Measurements from ENCODE around the gene VPS13A.
A peak's percentile ranks its signal among the peaks of the same experiment; 100 is the strongest.

Gene VPS13A

GRCh38 chr9:77449240-77450084 is 272.1 kb downstream of the VPS13A start:
- TF ChIP-seq ZFX (IDR thresholded peaks at IDR 0.05; ENCODE audit: borderline replicate concordance), result no peak
- TF ChIP-seq, protein P1, sequence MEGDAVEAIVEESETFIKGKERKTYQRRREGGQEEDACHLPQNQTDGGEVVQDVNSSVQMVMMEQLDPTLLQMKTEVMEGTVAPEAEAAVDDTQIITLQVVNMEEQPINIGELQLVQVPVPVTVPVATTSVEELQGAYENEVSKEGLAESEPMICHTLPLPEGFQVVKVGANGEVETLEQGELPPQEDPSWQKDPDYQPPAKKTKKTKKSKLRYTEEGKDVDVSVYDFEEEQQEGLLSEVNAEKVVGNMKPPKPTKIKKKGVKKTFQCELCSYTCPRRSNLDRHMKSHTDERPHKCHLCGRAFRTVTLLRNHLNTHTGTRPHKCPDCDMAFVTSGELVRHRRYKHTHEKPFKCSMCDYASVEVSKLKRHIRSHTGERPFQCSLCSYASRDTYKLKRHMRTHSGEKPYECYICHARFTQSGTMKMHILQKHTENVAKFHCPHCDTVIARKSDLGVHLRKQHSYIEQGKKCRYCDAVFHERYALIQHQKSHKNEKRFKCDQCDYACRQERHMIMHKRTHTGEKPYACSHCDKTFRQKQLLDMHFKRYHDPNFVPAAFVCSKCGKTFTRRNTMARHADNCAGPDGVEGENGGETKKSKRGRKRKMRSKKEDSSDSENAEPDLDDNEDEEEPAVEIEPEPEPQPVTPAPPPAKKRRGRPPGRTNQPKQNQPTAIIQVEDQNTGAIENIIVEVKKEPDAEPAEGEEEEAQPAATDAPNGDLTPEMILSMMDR (IDR thresholded peaks at IDR 0.05), result 0 out of 2 replicates have a peak, but pooled peaks have one; percentile 5
- no peak overlapping the region for H3K27ac ChIP-seq

DNA sequence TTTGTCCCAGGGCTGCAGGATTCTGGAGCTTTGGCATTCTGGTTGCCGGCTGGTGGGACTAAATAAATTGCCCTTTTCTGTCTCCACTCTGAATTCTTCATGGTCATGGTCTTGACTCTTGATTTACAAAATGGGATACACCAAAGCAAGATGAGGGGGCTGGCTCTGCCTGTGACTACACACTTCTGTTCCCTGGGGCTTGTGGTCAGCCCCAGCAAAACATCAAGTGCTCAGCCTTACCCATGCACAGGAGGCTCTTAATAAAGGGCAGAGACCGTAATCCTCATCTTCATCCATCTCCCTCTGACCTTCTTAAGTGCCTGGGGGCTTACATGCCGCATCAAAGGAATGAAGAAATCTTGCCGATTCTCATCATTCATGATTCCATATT is 272.7 kb downstream of the VPS13A start:
- H3K27ac ChIP-seq, result no peak overlapping the region
- no peak for TF ChIP-seq ZFX (IDR thresholded peaks at IDR 0.05; ENCODE audit: borderline replicate concordance)
- TF ChIP-seq, protein P1 (IDR thresholded peaks at IDR 0.05), result no peak

GRCh38 chr9:77451507-77451906 is 274.2 kb downstream of the VPS13A start:
- no peak for TF ChIP-seq ZFX (IDR thresholded peaks at IDR 0.05; ENCODE audit: borderline replicate concordance)
- TF ChIP-seq, protein P1 (IDR thresholded peaks at IDR 0.05), result no peak
- H3K27ac ChIP-seq, result no peak overlapping the region

DNA sequence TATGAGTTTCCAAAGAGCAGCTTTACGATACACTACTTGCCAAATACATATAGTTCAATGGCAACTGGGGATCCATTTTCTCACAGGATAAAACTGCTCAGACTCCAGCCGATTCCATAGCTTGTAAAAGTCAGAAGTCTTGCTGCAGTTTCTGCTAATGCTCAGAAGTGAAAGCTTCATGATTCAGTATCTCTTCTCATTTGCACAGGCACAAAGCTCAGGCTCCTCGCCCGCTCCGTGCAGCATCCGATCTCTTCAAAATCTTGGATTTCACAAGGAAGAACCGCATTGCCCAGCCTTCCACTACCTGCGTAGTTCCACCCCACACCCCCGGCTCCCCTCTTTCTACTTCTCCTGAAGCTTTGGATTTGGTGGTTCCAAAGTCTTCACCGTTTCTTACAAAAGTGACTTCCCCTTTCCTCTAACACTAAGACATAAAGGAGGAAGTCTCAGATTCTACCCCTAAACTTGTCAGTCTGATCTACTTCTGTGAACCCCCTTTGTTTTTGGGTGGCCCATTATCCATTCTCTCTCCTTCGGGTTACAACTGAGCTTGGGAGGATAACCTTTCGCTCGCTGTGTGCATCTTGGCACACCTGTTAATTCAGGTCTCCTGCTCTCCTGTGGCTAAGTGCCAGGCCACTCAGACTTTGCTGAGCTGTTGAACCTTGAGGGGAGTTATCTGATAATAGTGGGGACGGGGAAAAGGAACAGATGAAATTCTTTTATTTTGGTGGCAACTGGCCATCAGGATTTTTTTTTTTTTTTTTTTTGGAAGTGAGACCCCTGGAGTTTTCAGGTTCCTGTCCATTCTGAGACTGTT is 276.7 kb downstream of the VPS13A start:
- no peak for TF ChIP-seq ZFX (IDR thresholded peaks at IDR 0.05; ENCODE audit: borderline replicate concordance)
- TF ChIP-seq, protein P1 (IDR thresholded peaks at IDR 0.05), result no peak

GRCh38 chr9:77454663-77455062 is 277.3 kb downstream of the VPS13A start:
- H3K27ac ChIP-seq, result no peak overlapping the region
- TF ChIP-seq ZFX (IDR thresholded peaks at IDR 0.05; ENCODE audit: borderline replicate concordance), result no peak
- TF ChIP-seq, protein P1 (IDR thresholded peaks at IDR 0.05), result no peak

More for the DNA sequence above, 276.7 kb downstream of the VPS13A start:
- no peak overlapping the region for H3K27ac ChIP-seq

DNA sequence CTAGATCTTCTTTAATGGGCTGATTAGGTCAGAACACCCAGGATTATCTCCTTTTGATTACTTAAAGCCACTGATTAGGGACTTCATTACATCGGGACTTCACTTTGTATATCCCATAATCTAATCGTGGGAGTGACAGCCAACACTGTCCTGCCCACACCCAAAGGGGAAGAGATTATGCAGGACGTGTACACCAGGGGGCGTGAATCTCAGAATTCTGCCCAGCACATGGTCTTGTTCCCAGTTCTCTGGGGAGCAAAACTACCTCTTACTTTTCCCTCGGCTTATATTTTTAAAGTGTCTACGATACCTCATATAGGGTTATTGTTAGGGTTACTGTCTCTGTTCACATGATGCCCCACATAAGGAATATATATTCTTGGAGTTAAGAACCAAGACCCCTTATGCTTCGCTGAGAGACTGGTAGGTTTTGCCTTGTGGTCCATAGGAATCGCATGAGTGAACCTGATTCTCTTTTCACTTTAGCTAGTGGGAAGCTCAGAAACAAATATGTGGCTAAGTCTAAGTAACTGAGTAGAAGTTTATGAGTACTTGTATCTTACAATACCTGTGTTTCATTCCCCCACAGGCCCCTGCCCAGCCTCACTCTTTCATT is 278.1 kb downstream of the VPS13A start:
- no peak overlapping the region for H3K27ac ChIP-seq
- TF ChIP-seq ZFX (IDR thresholded peaks at IDR 0.05; ENCODE audit: borderline replicate concordance), result no peak
- TF ChIP-seq, protein P1 (IDR thresholded peaks at IDR 0.05), result peak; percentile 77
